AG09319 (cell line): Measurements from ENCODE around the gene REG4.
"Not testable (repeated sequence)": the region's sequence is repeated elsewhere in the genome, so short reads cannot be mapped to it uniquely, and the experiment has no call there.

Source experiments
- DNase-seq: peaks from one replicate; pipeline ENCODE4 v3.0.0-alpha.2; 2010; ENCODE audit warnings: low read depth; ENCODE audit errors: extremely low read depth
- CTCF ChIP-seq: IDR thresholded peaks from 2 replicates; pipeline ENCODE4 v1.5.1; 2011; ENCODE audit warnings: low read depth, mild to moderate bottlenecking, inconsistent platforms, low read length, moderate library complexity

Gene REG4

GRCh38 chr1:119797162-119797561, 14.1 kb downstream of the REG4 start:
- TF ChIP-seq CTCF: no peak
- no peak for DNase-seq

GRCh38 chr1:119795261-119796200, 15.7 kb downstream of the REG4 start:
- no peak for DNase-seq
- no peak for TF ChIP-seq CTCF

- no peak for DNase-seq
- no peak for TF ChIP-seq CTCF
These were observed 16.4 kb downstream of the REG4 start for GRCh38 chr1:119794876-119795240.

GRCh38 chr1:119794230-119794875, 16.9 kb downstream of the REG4 start:
- DNase-seq: no peak
- TF ChIP-seq CTCF: no peak

- no peak for DNase-seq
- TF ChIP-seq CTCF: no peak
These were observed 19.9 kb downstream of the REG4 start for GRCh38 chr1:119791377-119791776.

- DNase-seq: no peak
- no peak for TF ChIP-seq CTCF
These were observed 20.6 kb downstream of the REG4 start for GRCh38 chr1:119790451-119791198.

- no peak for DNase-seq
These were observed 23.5 kb downstream of the REG4 start for GRCh38 chr1:119787776-119788175.

GRCh38 chr1:119786473-119787050, 24.7 kb downstream of the REG4 start:
- not testable (repeated sequence) for DNase-seq

More at GRCh38 chr1:119787776-119788175, 23.5 kb downstream of the REG4 start:
- no peak for TF ChIP-seq CTCF

- not testable (repeated sequence) for DNase-seq
These were observed 25.2 kb downstream of the REG4 start for GRCh38 chr1:119786046-119786445.
